IPS DF 6.9 (cell line): Measurements from ENCODE around the gene DRP2.

Experiments used
- DNase-seq: peaks from one replicate; pipeline ENCODE4 v3.0.0-alpha.2; 2013; ENCODE audit warnings: low read depth, low spot score
- H3K27ac ChIP-seq: one replicate; pipeline ENCODE4 v1.5.1; 2013; ENCODE audit warnings: low read length, control low read depth
- H3K27me3 ChIP-seq: 2 replicates; pipeline ENCODE4 v1.6.1; 2013; ENCODE audit warnings: mild to moderate bottlenecking, low read length; ENCODE audit not compliant: control insufficient read depth, insufficient read depth
- H3K36me3 ChIP-seq: 2 replicates; pipeline ENCODE4 v1.6.1; 2013; ENCODE audit warnings: low read length; ENCODE audit not compliant: control insufficient read depth, insufficient read depth
- H3K4me1 ChIP-seq: 2 replicates; pipeline ENCODE4 v1.6.1; 2013; ENCODE audit warnings: low read length; ENCODE audit not compliant: control insufficient read depth, insufficient read depth
- H3K4me3 ChIP-seq: 2 replicates; pipeline ENCODE4 v1.5.1; 2013; ENCODE audit warnings: mild to moderate bottlenecking, low read length
- H3K9me3 ChIP-seq: 2 replicates; pipeline ENCODE4 v1.6.1; 2013; ENCODE audit warnings: low read length, inconsistent platforms; ENCODE audit not compliant: control insufficient read depth, insufficient read depth
- WGBS: extraction: QIAGEN DNeasy Blood & Tissue Kit; methylation state at CpG from one replicate; pipeline ENCODE4 v1.1.7; 2013; ENCODE audit warnings: mixed read lengths, missing lambda C conversion rate; ENCODE audit not compliant: insufficient read length, insufficient coverage; 5-methylcytosine and 5-hydroxymethylcytosine counted together

The DRP2 gene

GRCh38 chrX:101208152-101208905 lies 11.3 kb upstream of the DRP2 start:
- DNase-seq, result no peak
- H3K4me3 ChIP-seq, result no peak overlapping the region
- WGBS, result no CpG with 5 or more reads among the region's 4 CpGs
- no peak overlapping the region for H3K27ac ChIP-seq
- no peaks in the 10 kb centered on the region; the same call in 1 of the 2 replicates for H3K4me1 ChIP-seq
- no peaks in the 10 kb centered on the region for H3K27me3 ChIP-seq
- H3K36me3 ChIP-seq, result no peaks in the 10 kb centered on the region
- no peaks in the 10 kb centered on the region for H3K9me3 ChIP-seq

GRCh38 chrX:101210630-101211029 lies 9.0 kb upstream of the DRP2 start:
- Histone ChIP-seq H3K36me3 (no peaks in the 10 kb centered on the region), H3K9me3 (no peaks in the 10 kb centered on the region), H3K4me1 (no peaks in the 10 kb centered on the region; the same call in 1 of the 2 replicates), H3K27ac (no peak overlapping the region), H3K27me3 (no peaks in the 10 kb centered on the region), H3K4me3 (no peak overlapping the region)
- DNase-seq, result no peak
- no CpG with 5 or more reads among the region's 1 CpG for WGBS

GRCh38 chrX:101217689-101218088 lies 1.9 kb upstream of the DRP2 start:
- Histone ChIP-seq H3K27me3 (no peaks in the 10 kb centered on the region), H3K9me3 (no peaks in the 10 kb centered on the region), H3K4me1 (no peaks in the 10 kb centered on the region; the same call in 1 of the 2 replicates), H3K36me3 (no peaks in the 10 kb centered on the region), H3K4me3 (no peak overlapping the region), H3K27ac (no peak overlapping the region)
- no CpG with 5 or more reads among the region's 6 CpGs for WGBS
- DNase-seq, result no peak

- no peak overlapping the region for H3K27ac ChIP-seq
- H3K4me1 ChIP-seq, result no peaks in the 10 kb centered on the region; the same call in 1 of the 2 replicates
- no CpG with 5 or more reads among the region's 12 CpGs for WGBS
Measured at GRCh38 chrX:101219864-101220346, 319 bp downstream of the DRP2 start.

GRCh38 chrX:101220662-101221260 lies 1.2 kb downstream of the DRP2 start:
- DNase-seq, result no peak
- H3K27ac ChIP-seq, result no peak overlapping the region
- WGBS, result no CpG with 5 or more reads among the region's 4 CpGs
- H3K9me3 ChIP-seq, result no peaks in the 10 kb centered on the region
- no peaks in the 10 kb centered on the region for H3K36me3 ChIP-seq
- H3K4me1 ChIP-seq, result no peaks in the 10 kb centered on the region; the same call in 1 of the 2 replicates
- H3K27me3 ChIP-seq, result no peaks in the 10 kb centered on the region
- H3K4me3 ChIP-seq, result no peak overlapping the region

More at GRCh38 chrX:101219864-101220346, 319 bp downstream of the DRP2 start:
- Histone ChIP-seq H3K36me3 (no peaks in the 10 kb centered on the region), H3K4me3 (no peak overlapping the region), H3K9me3 (no peaks in the 10 kb centered on the region), H3K27me3 (no peaks in the 10 kb centered on the region)
- no peak for DNase-seq

- H3K4me1 ChIP-seq, result no peaks in the 10 kb centered on the region; the same call in 1 of the 2 replicates
- H3K27ac ChIP-seq, result no peak overlapping the region
- H3K4me3 ChIP-seq, result no peak overlapping the region
- no CpG with 5 or more reads among the region's 1 CpG for WGBS
- H3K36me3 ChIP-seq, result no peaks in the 10 kb centered on the region
- H3K9me3 ChIP-seq, result no peaks in the 10 kb centered on the region
- H3K27me3 ChIP-seq, result no peaks in the 10 kb centered on the region
- DNase-seq, result no peak
Measured at GRCh38 chrX:101223226-101223625, 3.6 kb downstream of the DRP2 start.

GRCh38 chrX:101229170-101229569 lies 9.6 kb downstream of the DRP2 start:
- no peaks in the 10 kb centered on the region for H3K27me3 ChIP-seq
- no CpG with 5 or more reads among the region's 1 CpG for WGBS
- no peaks in the 10 kb centered on the region for H3K9me3 ChIP-seq
- no peak for DNase-seq
- no peaks in the 10 kb centered on the region for H3K4me1 ChIP-seq
- H3K36me3 ChIP-seq, result no peaks in the 10 kb centered on the region
- no peak overlapping the region for H3K4me3 ChIP-seq
- H3K27ac ChIP-seq, result no peak overlapping the region

GRCh38 chrX:101230636-101231035 lies 11.1 kb downstream of the DRP2 start:
- H3K27me3 ChIP-seq, result no peaks in the 10 kb centered on the region
- no peaks in the 10 kb centered on the region for H3K9me3 ChIP-seq
- no peak overlapping the region for H3K27ac ChIP-seq
- no peak overlapping the region for H3K4me3 ChIP-seq
- no CpG with 5 or more reads among the region's 2 CpGs for WGBS
- H3K36me3 ChIP-seq, result no peaks in the 10 kb centered on the region
- H3K4me1 ChIP-seq, result no peaks in the 10 kb centered on the region
- DNase-seq, result no peak

- Histone ChIP-seq H3K27ac (no peak overlapping the region), H3K4me3 (no peak overlapping the region), H3K4me1 (no peaks in the 10 kb centered on the region), H3K9me3 (no peaks in the 10 kb centered on the region), H3K36me3 (no peaks in the 10 kb centered on the region), H3K27me3 (no peaks in the 10 kb centered on the region)
- no peak for DNase-seq
- no CpG with 5 or more reads among the region's 1 CpG for WGBS
Measured at GRCh38 chrX:101231080-101231479, 11.5 kb downstream of the DRP2 start.

GRCh38 chrX:101232316-101232715 lies 12.7 kb downstream of the DRP2 start:
- Histone ChIP-seq H3K9me3 (no peaks in the 10 kb centered on the region), H3K4me1 (no peaks in the 10 kb centered on the region), H3K36me3 (no peaks in the 10 kb centered on the region), H3K27me3 (no peaks in the 10 kb centered on the region), H3K4me3 (no peak overlapping the region), H3K27ac (no peak overlapping the region)
- no CpG with 5 or more reads among the region's 5 CpGs for WGBS
- no peak for DNase-seq
